HepG2 (cell line): ENCODE data around the gene FANCE. TPM values are rescaled to one million over a fixed set of nuclear protein-coding genes. Genes with fewer than 3 reads are reported as not detected.

Experiments used
- AFF4 ChIP-seq: sonication (generic); formaldehyde crosslinking; IDR thresholded peaks from 2 replicates; pipeline ENCODE4 v1.4.0; 2020; ENCODE audit warnings: missing genetic modification reagents
- ARID2 ChIP-seq: sonication (generic); formaldehyde crosslinking; IDR thresholded peaks from 2 replicates; pipeline ENCODE4 v1.8.1; 2022; ENCODE audit warnings: mild to moderate bottlenecking, missing genetic modification reagents, borderline replicate concordance
- MAF1 ChIP-seq: sonication (generic); formaldehyde crosslinking; IDR thresholded peaks from 2 replicates; pipeline ENCODE4 v1.5.0; 2020; ENCODE audit warnings: missing genetic modification reagents, borderline replicate concordance
- MLXIP ChIP-seq: sonication (generic); formaldehyde crosslinking; IDR thresholded peaks from 2 replicates; pipeline ENCODE4 v1.9.0; 2021; ENCODE audit warnings: missing genetic modification reagents, borderline replicate concordance
- MTA3 ChIP-seq: sonication (generic); formaldehyde crosslinking; IDR thresholded peaks from 2 replicates; pipeline ENCODE4 v1.4.0; 2020; ENCODE audit warnings: missing genetic modification reagents
- PHF20 ChIP-seq: sonication (generic); formaldehyde crosslinking; IDR thresholded peaks from 2 replicates; pipeline ENCODE4 v1.5.0; 2020; ENCODE audit warnings: mild to moderate bottlenecking, missing genetic modification reagents
- RFXANK ChIP-seq: IDR thresholded peaks from 2 replicates; pipeline ENCODE4 v1.6.1; 2016
- RXRA ChIP-seq: sonication (generic); formaldehyde crosslinking; IDR thresholded peaks from 2 replicates; pipeline ENCODE4 v1.5.1; 2020; ENCODE audit warnings: missing genetic modification reagents
- XRCC5 ChIP-seq: fragments of 200-400 bp; formaldehyde crosslinking; optimal IDR thresholded peaks from 2 replicates; pipeline ENCODE3; 2017; ENCODE audit warnings: mild to moderate bottlenecking, low read length
- ZBTB37 ChIP-seq: sonication (generic); formaldehyde crosslinking; IDR thresholded peaks from 2 replicates; pipeline ENCODE4 v1.4.0; 2020; ENCODE audit warnings: mild to moderate bottlenecking, missing genetic modification reagents
- ZEB1 ChIP-seq: IDR thresholded peaks from 2 replicates; pipeline ENCODE4 v1.6.1; 2012; ENCODE audit warnings: mild to moderate bottlenecking, low read depth, inconsistent platforms; ENCODE audit not compliant: insufficient replicate concordance
- ZNF335 ChIP-seq: sonication (generic); formaldehyde crosslinking; IDR thresholded peaks from 2 replicates; pipeline ENCODE4 v1.4.0; 2020; ENCODE audit warnings: missing genetic modification reagents
- ZNF563 ChIP-seq: sonication (generic); formaldehyde crosslinking; IDR thresholded peaks from 2 replicates; pipeline ENCODE4 v1.8.0; 2022; ENCODE audit warnings: mild to moderate bottlenecking, moderate library complexity, missing genetic modification reagents
- ZNF670 ChIP-seq: sonication (generic); formaldehyde crosslinking; IDR thresholded peaks from 2 replicates; pipeline ENCODE4 v1.8.0; 2022; ENCODE audit warnings: mild to moderate bottlenecking, missing genetic modification reagents, borderline replicate concordance
- ZNF687 ChIP-seq: sonication (generic); formaldehyde crosslinking; IDR thresholded peaks from 2 replicates; pipeline ENCODE4 v1.5.1; 2020; ENCODE audit warnings: mild to moderate bottlenecking, missing genetic modification reagents, moderate library complexity
- polyA plus RNA-seq, 8 experiments: library from polyadenylated mRNA; depleted of rRNA in 3 of 8; stranded (reverse) in 7 of 8; unstranded in 1 of 8; fragments of >200 nt; fragmentation: Illumina TruSeq in 4 of 8; extraction: Trizol in 4 of 8; gene quantifications; 2 replicates each; pipeline versions ENCODE4 v1.2.1 to v1.2.3, GENCODE V29; 2011 to 2016; ENCODE audit warnings: low read depth in 4 of 8, missing spikeins in 1 of 8, mixed read lengths in 1 of 8; ENCODE audit not compliant: insufficient read depth in 1 of 8
- total RNA-seq, 5 experiments: library from RNA; depleted of rRNA; stranded (reverse); fragments of >200 nt; fragmentation: Illumina TruSeq; extraction: Trizol; gene quantifications; 2 replicates each; pipeline ENCODE4 v1.2.3, GENCODE V29; 2016; ENCODE audit warnings: low read depth in 1 of 5

The FANCE gene
- total and polyA plus RNA-seq, 2 of the 13 experiments (the other 11 are each of a cell fraction or from before 2014, with no cell fraction given) = 7.1 to 11.2 TPM

- TF ChIP-seq AFF4 (CRISPR knock-in tag) (no peak), ZNF335 (CRISPR knock-in tag) (peak; percentile 59; the same call in 1 of the 2 replicates), RXRA (CRISPR knock-in tag) (peak; percentile 93), ZNF563 (no peak), MAF1 (no peak), PHF20 (CRISPR knock-in tag) (peak; percentile 3; the same call in 1 of the 2 replicates), ZBTB37 (peak; percentile 74), ZEB1 (peak; percentile 71), RFXANK (CRISPR knock-in tag) (peak; percentile 80; the same call in 1 of the 2 replicates), MTA3 (CRISPR knock-in tag) (no peak), XRCC5 (peak; percentile 96), MLXIP (CRISPR knock-in tag) (no peak), ARID2 (CRISPR knock-in tag) (peak; percentile 95; the same call in 1 of the 2 replicates), ZNF670 (0 out of 2 replicates have a peak, but pooled peaks have one; percentile 28), ZNF687 (peak; percentile 79)
These were observed 36.9 kb upstream of the FANCE start (continued) for GRCh38 chr6:35415065-35415891.
